ENCODE data around the gene OGFOD1.

OGFOD1 gene

GRCh38 chr16:56520251-56520577 lies 68.9 kb downstream of the OGFOD1 start:
- DNase-seq, result no peak

GRCh38 chr16:56525236-56525635 lies 73.9 kb downstream of the OGFOD1 start:
- no peak for DNase-seq

Data from nucleus accumbens (tissue), 56 donors.